Measurements from ENCODE around the gene POU2F2. TPM values are rescaled to one million over a fixed set of nuclear protein-coding genes. Genes with fewer than 3 reads are reported as not detected.

POU2F2 gene
- total RNA-seq, 1 donor, result 0.18 TPM

DNA sequence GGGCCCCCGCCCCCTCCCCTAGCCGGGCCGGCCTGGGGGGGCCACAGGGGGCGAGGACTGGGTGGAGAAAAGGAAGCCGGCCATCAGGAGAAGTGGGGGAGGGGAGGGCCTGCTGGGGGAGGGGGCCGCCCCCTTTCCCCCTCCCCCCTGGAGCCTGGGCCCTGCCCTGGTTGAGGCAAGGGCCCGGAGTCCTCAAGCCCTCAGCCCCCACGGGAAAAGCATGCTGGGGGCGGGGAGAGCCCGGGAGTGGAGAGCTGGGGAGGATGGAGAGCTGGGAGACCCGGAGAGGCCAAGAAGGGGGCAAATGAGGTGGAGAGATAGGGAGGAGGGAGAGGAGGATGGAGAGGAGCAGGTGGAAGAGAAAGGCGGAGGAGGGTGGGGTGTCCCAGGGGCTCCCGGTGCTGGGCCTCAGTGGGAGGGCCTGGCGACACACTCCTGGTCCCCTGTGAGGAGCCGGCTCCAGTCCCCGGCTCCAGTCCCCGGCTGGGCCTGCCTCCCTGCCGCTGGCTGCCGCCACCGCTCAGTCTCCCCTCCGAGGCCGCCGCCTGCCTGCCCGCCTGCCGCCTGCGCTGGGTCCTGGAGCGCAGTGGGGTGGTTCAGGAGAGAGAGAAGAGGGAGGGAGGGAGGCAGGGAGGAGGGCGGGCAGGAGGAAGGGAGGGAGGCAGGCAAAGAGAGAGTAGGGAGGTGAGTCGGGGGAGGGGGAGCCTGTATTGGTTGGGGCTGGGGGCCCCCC is 62.5 kb downstream of the POU2F2 start, which contains the start of gene GRIK5:
Gene GRIK5 (minus strand): TSS at position 588 of the 733 bp plus-strand sequence. CDS start 4,436 bp downstream, outside the sequence.
- DNase-seq (ENCODE audit: low read depth), result no peak
- no peak within 1 kb of the TSS for H3K4me3 ChIP-seq (ENCODE audit: low read depth, low read length)
- no peak for TF ChIP-seq CTCF (IDR thresholded peaks at IDR 0.05; ENCODE audit: insufficient read depth, low read length)

GRCh38 chr19:42068756-42069571 is 63.3 kb downstream of the POU2F2 start:
- no peak for DNase-seq (ENCODE audit: low read depth)
- TF ChIP-seq CTCF (IDR thresholded peaks at IDR 0.05; ENCODE audit: insufficient read depth, low read length), result no peak
- no peak overlapping the region for H3K4me3 ChIP-seq (ENCODE audit: low read depth, low read length)

GRCh38 chr19:42068361-42068755 is 63.9 kb downstream of the POU2F2 start:
- no peak for DNase-seq (ENCODE audit: low read depth)
- H3K4me3 ChIP-seq (ENCODE audit: low read depth, low read length), result no peak overlapping the region
- no peak for TF ChIP-seq CTCF (IDR thresholded peaks at IDR 0.05; ENCODE audit: insufficient read depth, low read length)

GRCh38 chr19:42067315-42067888 is 64.8 kb downstream of the POU2F2 start:
- no peak for DNase-seq (ENCODE audit: low read depth)
- no peak for TF ChIP-seq CTCF (IDR thresholded peaks at IDR 0.05; ENCODE audit: insufficient read depth, low read length)
- H3K4me3 ChIP-seq (ENCODE audit: low read depth, low read length), result no peak overlapping the region

- TF ChIP-seq CTCF (IDR thresholded peaks at IDR 0.05; ENCODE audit: insufficient read depth, low read length), result no peak
- no peak overlapping the region for H3K4me3 ChIP-seq (ENCODE audit: low read depth, low read length)
- peak; percentile 7 for DNase-seq (ENCODE audit: low read depth)
Measured at GRCh38 chr19:42066075-42066754, 66.0 kb downstream of the POU2F2 start.

GRCh38 chr19:42065511-42065910 is 66.7 kb downstream of the POU2F2 start:
- DNase-seq (ENCODE audit: low read depth), result no peak
- no peak for TF ChIP-seq CTCF (IDR thresholded peaks at IDR 0.05; ENCODE audit: insufficient read depth, low read length)
- H3K4me3 ChIP-seq (ENCODE audit: low read depth, low read length), result no peak overlapping the region
